WTC11 (cell line): ENCODE data around the gene KLK12.

ENCODE experiments used
- ATF3 ChIP-seq: sonication (generic); formaldehyde crosslinking; conservative IDR thresholded peaks from 2 replicates; pipeline ENCODE4 v1.8.1; 2022; ENCODE audit warnings: mild to moderate bottlenecking, missing genetic modification reagents
- FOXJ3 ChIP-seq: sonication (generic); formaldehyde crosslinking; IDR thresholded peaks from 2 replicates; pipeline ENCODE4 v1.9.0; 2021; ENCODE audit warnings: missing genetic modification reagents, mild to moderate bottlenecking, borderline replicate concordance
- NFE2L1 ChIP-seq: sonication (generic); formaldehyde crosslinking; IDR thresholded peaks from 2 replicates; pipeline ENCODE4 v1.8.1; 2023; ENCODE audit warnings: missing genetic modification reagents
- NFYB ChIP-seq: sonication (generic); formaldehyde crosslinking; conservative IDR thresholded peaks from 2 replicates; pipeline ENCODE4 v1.8.0; 2022; ENCODE audit warnings: low read depth, missing genetic modification reagents
- OVOL2 ChIP-seq: fragments of 250-450 bp; sonication (Bioruptor Pico); IDR thresholded peaks from 2 replicates; pipeline ENCODE4 v1.9.0; 2021; ENCODE audit warnings: mild to moderate bottlenecking, borderline replicate concordance
- RELA ChIP-seq: sonication (generic); formaldehyde crosslinking; IDR thresholded peaks from 2 replicates; pipeline ENCODE4 v1.8.1; 2022; ENCODE audit warnings: missing genetic modification reagents, mild to moderate bottlenecking, borderline replicate concordance
- SMAD4 ChIP-seq: sonication (generic); formaldehyde crosslinking; IDR thresholded peaks from 2 replicates; pipeline ENCODE4 v1.8.0; 2022; ENCODE audit warnings: mild to moderate bottlenecking, missing genetic modification reagents
- USF1 ChIP-seq: sonication (generic); formaldehyde crosslinking; IDR thresholded peaks from 2 replicates; pipeline ENCODE4 v1.8.0; 2022; ENCODE audit warnings: mild to moderate bottlenecking, missing genetic modification reagents
- ZNF232 ChIP-seq: sonication (generic); formaldehyde crosslinking; IDR thresholded peaks from 2 replicates; pipeline ENCODE4 v1.8.0; 2022; ENCODE audit warnings: mild to moderate bottlenecking, missing genetic modification reagents
- TF ChIP-seq, protein P1 (sequence below): fragments of 200-600 bp; IDR thresholded peaks from 2 replicates; pipeline ENCODE4 v1.8.0; 2022; ENCODE audit warnings: antibody characterized with exemption
- TF ChIP-seq, protein P2 (sequence below): sonication (generic); formaldehyde crosslinking; conservative IDR thresholded peaks from 2 replicates; pipeline ENCODE4 v1.8.1; 2023; ENCODE audit warnings: mild to moderate bottlenecking, low read depth, missing genetic modification reagents, moderate library complexity
- TF ChIP-seq, protein P3 (sequence below): fragments of 250-450 bp; sonication (Bioruptor Pico); IDR thresholded peaks from 2 replicates; pipeline ENCODE4 v1.9.0; 2021; ENCODE audit warnings: moderate library complexity, mild to moderate bottlenecking, inconsistent platforms, borderline replicate concordance
- TF ChIP-seq, protein P4 (sequence below): sonication (generic); formaldehyde crosslinking; IDR thresholded peaks from 2 replicates; pipeline ENCODE4 v1.8.0; 2022; ENCODE audit warnings: mild to moderate bottlenecking, missing genetic modification reagents

- TF ChIP-seq, protein P1, sequence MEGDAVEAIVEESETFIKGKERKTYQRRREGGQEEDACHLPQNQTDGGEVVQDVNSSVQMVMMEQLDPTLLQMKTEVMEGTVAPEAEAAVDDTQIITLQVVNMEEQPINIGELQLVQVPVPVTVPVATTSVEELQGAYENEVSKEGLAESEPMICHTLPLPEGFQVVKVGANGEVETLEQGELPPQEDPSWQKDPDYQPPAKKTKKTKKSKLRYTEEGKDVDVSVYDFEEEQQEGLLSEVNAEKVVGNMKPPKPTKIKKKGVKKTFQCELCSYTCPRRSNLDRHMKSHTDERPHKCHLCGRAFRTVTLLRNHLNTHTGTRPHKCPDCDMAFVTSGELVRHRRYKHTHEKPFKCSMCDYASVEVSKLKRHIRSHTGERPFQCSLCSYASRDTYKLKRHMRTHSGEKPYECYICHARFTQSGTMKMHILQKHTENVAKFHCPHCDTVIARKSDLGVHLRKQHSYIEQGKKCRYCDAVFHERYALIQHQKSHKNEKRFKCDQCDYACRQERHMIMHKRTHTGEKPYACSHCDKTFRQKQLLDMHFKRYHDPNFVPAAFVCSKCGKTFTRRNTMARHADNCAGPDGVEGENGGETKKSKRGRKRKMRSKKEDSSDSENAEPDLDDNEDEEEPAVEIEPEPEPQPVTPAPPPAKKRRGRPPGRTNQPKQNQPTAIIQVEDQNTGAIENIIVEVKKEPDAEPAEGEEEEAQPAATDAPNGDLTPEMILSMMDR, result no peak
- no peak for TF ChIP-seq FOXJ3 (CRISPR knock-in tag)
- TF ChIP-seq NFE2L1, result no peak
- TF ChIP-seq ZNF232 (CRISPR knock-in tag), result no peak
- TF ChIP-seq, protein P2, sequence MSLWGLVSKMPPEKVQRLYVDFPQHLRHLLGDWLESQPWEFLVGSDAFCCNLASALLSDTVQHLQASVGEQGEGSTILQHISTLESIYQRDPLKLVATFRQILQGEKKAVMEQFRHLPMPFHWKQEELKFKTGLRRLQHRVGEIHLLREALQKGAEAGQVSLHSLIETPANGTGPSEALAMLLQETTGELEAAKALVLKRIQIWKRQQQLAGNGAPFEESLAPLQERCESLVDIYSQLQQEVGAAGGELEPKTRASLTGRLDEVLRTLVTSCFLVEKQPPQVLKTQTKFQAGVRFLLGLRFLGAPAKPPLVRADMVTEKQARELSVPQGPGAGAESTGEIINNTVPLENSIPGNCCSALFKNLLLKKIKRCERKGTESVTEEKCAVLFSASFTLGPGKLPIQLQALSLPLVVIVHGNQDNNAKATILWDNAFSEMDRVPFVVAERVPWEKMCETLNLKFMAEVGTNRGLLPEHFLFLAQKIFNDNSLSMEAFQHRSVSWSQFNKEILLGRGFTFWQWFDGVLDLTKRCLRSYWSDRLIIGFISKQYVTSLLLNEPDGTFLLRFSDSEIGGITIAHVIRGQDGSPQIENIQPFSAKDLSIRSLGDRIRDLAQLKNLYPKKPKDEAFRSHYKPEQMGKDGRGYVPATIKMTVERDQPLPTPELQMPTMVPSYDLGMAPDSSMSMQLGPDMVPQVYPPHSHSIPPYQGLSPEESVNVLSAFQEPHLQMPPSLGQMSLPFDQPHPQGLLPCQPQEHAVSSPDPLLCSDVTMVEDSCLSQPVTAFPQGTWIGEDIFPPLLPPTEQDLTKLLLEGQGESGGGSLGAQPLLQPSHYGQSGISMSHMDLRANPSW (CRISPR knock-in tag), result no peak
- no peak for TF ChIP-seq NFYB
- TF ChIP-seq OVOL2 (CRISPR knock-in tag), result no peak
- TF ChIP-seq USF1 (CRISPR knock-in tag), result no peak
- TF ChIP-seq SMAD4 (CRISPR knock-in tag), result no peak
- no peak for TF ChIP-seq ATF3 (CRISPR knock-in tag)
- TF ChIP-seq, protein P3, sequence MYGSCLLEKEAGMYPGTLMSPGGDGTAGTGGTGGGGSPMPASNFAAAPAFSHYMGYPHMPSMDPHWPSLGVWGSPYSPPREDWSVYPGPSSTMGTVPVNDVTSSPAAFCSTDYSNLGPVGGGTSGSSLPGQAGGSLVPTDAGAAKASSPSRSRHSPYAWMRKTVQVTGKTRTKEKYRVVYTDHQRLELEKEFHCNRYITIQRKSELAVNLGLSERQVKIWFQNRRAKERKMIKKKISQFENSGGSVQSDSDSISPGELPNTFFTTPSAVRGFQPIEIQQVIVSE (CRISPR knock-in tag), result no peak
- TF ChIP-seq, protein P4, sequence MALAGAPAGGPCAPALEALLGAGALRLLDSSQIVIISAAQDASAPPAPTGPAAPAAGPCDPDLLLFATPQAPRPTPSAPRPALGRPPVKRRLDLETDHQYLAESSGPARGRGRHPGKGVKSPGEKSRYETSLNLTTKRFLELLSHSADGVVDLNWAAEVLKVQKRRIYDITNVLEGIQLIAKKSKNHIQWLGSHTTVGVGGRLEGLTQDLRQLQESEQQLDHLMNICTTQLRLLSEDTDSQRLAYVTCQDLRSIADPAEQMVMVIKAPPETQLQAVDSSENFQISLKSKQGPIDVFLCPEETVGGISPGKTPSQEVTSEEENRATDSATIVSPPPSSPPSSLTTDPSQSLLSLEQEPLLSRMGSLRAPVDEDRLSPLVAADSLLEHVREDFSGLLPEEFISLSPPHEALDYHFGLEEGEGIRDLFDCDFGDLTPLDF (CRISPR knock-in tag), result no peak
- no peak for TF ChIP-seq RELA (CRISPR knock-in tag)
Measured at GRCh38 chr19:51003316-51003715, 31.5 kb downstream of the KLK12 start.
